Raji (cell line): ENCODE results near the gene SUPT16H.

Experiments
- POLR2A ChIP-seq: IDR thresholded peaks from 2 replicates; pipeline ENCODE4 v1.6.1; 2011; ENCODE audit warnings: low read depth, low read length, control low read depth; ENCODE audit not compliant: insufficient read depth

SUPT16H gene

GRCh38 chr14:21379338-21379737 is 4.5 kb downstream of the SUPT16H start:
- no peak for TF ChIP-seq POLR2A

GRCh38 chr14:21373980-21374379 is 9.8 kb downstream of the SUPT16H start:
- TF ChIP-seq POLR2A = no peak

GRCh38 chr14:21369949-21370679 is 13.7 kb downstream of the SUPT16H start:
- no peak for TF ChIP-seq POLR2A

- no peak for TF ChIP-seq POLR2A
Observed at GRCh38 chr14:21367582-21368144, 16.2 kb downstream of the SUPT16H start.

- TF ChIP-seq POLR2A = no peak
Observed at GRCh38 chr14:21356511-21356910, 27.3 kb downstream of the SUPT16H start.

- TF ChIP-seq POLR2A = no peak
Observed at GRCh38 chr14:21352587-21352986, 31.2 kb downstream of the SUPT16H start.

- TF ChIP-seq POLR2A = no peak
Observed at GRCh38 chr14:21350539-21350938, 33.3 kb downstream of the SUPT16H start.

- no peak for TF ChIP-seq POLR2A
Observed at GRCh38 chr14:21347201-21347600, 36.6 kb downstream of the SUPT16H start.

GRCh38 chr14:21346532-21347135 is 37.2 kb downstream of the SUPT16H start:
- no peak for TF ChIP-seq POLR2A

GRCh38 chr14:21343035-21343794 is 40.6 kb downstream of the SUPT16H start:
- TF ChIP-seq POLR2A = no peak

- no peak for TF ChIP-seq POLR2A
Observed at GRCh38 chr14:21334202-21334906, 49.5 kb downstream of the SUPT16H start.

- no peak for TF ChIP-seq POLR2A
Observed at GRCh38 chr14:21332950-21333349, 50.9 kb downstream of the SUPT16H start.

GRCh38 chr14:21326972-21327371 is 56.8 kb downstream of the SUPT16H start:
- no peak for TF ChIP-seq POLR2A

- no peak for TF ChIP-seq POLR2A
Observed at GRCh38 chr14:21322716-21323115, 61.1 kb downstream of the SUPT16H start.

- no peak for TF ChIP-seq POLR2A
Observed at GRCh38 chr14:21320913-21321312, 62.9 kb downstream of the SUPT16H start.

GRCh38 chr14:21317398-21317797 is 66.4 kb downstream of the SUPT16H start:
- no peak for TF ChIP-seq POLR2A

GRCh38 chr14:21313512-21313911 is 70.3 kb downstream of the SUPT16H start:
- no peak for TF ChIP-seq POLR2A
